Spleen (tissue), 7 donors: ENCODE results near the gene TMEM97.

Experiments
- POLR2A ChIP-seq, 3 donors: fragments of 450-650 bp; IDR thresholded peaks; one replicate each; pipeline ENCODE4 v1.5.1; 2017; ENCODE audit warnings: antibody characterized with exemption in 3 of 3, mild to moderate bottlenecking in 1 of 3
- TF ChIP-seq, protein P1 (sequence below), 11 experiments: fragments of 200-600 bp in 7 of 11; fragments of 450-650 bp in 4 of 11; sonication (generic) in 4 of 11; IDR thresholded peaks in 8 of 11; conservative IDR thresholded peaks in 3 of 11; 1 replicate in 7 of 11; 2 replicates in 4 of 11; pipeline versions ENCODE4 v1.4.0 to v1.8.0; 2016 to 2021; ENCODE audit warnings: antibody characterized with exemption in 11 of 11, inconsistent platforms in 4 of 11, mild to moderate bottlenecking in 1 of 11
- donor health status: DM: no; HTN: no; CAD: no; lungs with moderate emphysema.
- donor health status: DM: no; HTN: no; CAD: no.
- donor health status: DM: no; HTN: no; CAD: no.

GRCh38 chr17:28344435-28344901, 25.5 kb downstream of the TMEM97 start:
- TF ChIP-seq POLR2A (IDR thresholded peaks at IDR 0.05): no peak
- TF ChIP-seq, protein P1, sequence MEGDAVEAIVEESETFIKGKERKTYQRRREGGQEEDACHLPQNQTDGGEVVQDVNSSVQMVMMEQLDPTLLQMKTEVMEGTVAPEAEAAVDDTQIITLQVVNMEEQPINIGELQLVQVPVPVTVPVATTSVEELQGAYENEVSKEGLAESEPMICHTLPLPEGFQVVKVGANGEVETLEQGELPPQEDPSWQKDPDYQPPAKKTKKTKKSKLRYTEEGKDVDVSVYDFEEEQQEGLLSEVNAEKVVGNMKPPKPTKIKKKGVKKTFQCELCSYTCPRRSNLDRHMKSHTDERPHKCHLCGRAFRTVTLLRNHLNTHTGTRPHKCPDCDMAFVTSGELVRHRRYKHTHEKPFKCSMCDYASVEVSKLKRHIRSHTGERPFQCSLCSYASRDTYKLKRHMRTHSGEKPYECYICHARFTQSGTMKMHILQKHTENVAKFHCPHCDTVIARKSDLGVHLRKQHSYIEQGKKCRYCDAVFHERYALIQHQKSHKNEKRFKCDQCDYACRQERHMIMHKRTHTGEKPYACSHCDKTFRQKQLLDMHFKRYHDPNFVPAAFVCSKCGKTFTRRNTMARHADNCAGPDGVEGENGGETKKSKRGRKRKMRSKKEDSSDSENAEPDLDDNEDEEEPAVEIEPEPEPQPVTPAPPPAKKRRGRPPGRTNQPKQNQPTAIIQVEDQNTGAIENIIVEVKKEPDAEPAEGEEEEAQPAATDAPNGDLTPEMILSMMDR (IDR thresholded peaks at IDR 0.05 in 8 of 11, conservative IDR thresholded peaks at IDR 0.05 in 3 of 11): no peak
